NCI-H1092 (cell line): ENCODE data around the gene KCNJ11.

ENCODE experiments used
- DNase-seq: peaks from one replicate; lab custom pipeline; 2025; lab: John Stamatoyannopoulos, UW

The KCNJ11 gene

GRCh38 chr11:17389957-17390649, 1.6 kb upstream of the KCNJ11 start:
- DNase-seq = no peak

- peak; percentile 81 for DNase-seq
Measured at GRCh38 chr11:17389211-17389956, 925 bp upstream of the KCNJ11 start.

GRCh38 chr11:17387811-17388210, 648 bp downstream of the KCNJ11 start:
- no peak for DNase-seq

- no peak for DNase-seq
Measured at GRCh38 chr11:17387254-17387653, 1.2 kb downstream of the KCNJ11 start.

GRCh38 chr11:17386331-17387084, 2.0 kb downstream of the KCNJ11 start:
- peak; percentile 45 for DNase-seq

GRCh38 chr11:17385926-17386325, 2.5 kb downstream of the KCNJ11 start:
- DNase-seq = no peak

- no peak for DNase-seq
Measured at GRCh38 chr11:17385492-17385891, 3.0 kb downstream of the KCNJ11 start.

GRCh38 chr11:17384002-17384511, 4.4 kb downstream of the KCNJ11 start:
- peak; percentile 87 for DNase-seq

DNA sequence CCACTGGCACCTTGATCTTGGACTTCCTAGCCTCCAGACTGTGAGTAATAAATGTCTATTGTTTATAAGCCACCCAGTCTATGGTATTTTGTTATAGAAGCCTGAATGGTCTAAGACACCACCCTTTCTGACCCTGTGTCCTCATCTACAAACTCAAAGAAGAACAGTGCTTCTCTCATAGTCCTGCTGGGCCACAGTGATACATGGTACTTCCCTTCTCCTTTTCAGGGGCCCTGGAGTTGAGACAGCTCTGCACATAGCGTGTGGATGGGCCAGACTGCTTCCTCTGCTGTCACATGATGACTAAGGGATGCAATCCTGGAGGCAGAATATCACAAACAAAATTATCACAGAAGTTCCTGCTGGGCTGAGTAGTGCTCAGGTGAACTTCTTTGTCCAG, 5.0 kb downstream of the KCNJ11 start:
- no peak for DNase-seq

DNA sequence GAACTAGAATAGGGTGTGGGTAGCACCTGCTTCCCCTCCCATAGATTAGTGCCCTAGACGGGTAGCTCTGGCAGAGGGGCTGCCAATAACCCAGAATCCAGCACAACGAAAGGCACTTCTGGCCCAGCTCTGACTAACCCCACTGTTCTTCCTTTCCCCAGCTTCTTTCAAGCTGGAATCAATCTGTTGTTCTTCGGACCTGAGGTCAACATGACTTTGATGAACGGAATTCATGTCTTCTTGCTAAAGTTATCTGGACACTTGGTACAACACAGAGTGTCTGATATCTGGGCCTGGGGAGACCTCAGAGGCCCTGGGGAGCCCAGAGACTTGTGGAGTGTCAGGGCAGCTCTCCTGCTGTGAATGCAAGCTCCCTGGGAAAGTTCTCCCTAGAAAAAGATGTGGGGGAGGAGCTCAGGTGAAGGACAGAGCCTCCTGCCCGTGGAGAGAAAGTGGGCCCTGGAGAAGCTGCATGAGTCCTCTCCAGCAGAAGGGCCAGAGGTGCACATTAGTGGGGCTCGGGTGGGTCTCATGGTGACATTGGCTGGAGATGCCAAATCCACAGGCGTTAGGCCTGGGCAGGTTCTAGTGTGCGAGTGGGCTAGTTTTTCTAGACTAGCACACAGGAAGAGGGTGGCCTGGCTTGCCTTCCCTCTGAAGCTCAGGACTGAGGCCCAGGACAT, 6.3 kb downstream of the KCNJ11 start:
- no peak for DNase-seq

GRCh38 chr11:17381156-17381555, 7.3 kb downstream of the KCNJ11 start:
- no peak for DNase-seq

DNA sequence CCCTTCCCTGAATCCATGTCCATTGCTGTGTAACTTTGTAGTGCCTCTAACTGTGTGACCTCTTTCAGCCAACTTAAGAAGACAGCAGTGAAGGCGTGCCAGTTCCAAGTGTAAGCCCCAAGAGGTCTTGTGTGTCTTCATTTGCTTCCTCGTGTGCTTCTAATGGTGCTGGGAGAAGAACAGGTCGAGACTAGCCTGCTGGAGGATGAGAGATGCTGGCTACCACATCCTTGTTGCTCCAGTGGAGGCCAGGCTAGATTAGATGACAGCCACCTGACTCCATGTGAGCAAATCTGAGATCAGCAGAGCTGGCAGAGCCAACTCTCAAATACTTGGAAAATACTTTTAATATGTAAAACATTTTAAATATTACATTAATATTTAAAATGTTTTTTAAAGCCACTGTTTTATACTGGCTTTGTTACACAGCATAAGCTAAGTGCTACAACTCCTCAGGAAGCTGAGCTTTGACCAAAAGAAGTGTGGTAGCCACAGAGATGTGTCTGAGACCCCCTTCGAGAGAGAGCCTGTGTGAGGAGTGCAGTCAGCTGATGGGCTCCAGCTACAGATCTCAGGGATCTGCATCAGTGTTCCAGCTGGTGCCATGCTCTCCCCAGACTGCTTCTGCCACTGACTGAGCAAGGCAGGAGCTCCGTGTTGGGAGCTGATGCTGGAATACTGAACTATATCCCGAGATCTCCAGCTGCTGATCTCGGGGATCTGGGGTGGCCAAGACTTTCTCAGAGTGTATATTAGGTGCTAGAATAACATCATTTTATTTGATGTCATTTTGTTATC, 8.9 kb downstream of the KCNJ11 start:
- no peak for DNase-seq

DNA sequence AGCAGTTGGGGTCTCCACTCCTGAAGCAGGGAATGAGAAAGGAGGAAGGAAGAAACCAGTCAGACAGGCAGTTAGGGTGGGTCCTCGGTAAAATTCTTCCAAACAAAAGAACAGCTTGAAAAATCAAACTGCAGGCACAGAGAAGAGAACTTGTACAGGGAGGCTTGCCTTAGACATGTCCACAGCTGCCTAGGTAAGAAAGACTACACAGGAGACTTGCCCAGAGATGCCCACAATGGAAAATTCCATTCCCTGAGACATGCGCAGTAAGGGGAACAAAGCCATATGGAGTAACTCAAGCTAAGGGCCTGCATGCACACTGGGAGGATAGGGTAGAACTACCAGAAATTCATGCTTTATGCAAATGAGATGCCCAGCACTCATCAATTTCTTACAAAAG, 9.8 kb downstream of the KCNJ11 start:
- DNase-seq = no peak

DNA sequence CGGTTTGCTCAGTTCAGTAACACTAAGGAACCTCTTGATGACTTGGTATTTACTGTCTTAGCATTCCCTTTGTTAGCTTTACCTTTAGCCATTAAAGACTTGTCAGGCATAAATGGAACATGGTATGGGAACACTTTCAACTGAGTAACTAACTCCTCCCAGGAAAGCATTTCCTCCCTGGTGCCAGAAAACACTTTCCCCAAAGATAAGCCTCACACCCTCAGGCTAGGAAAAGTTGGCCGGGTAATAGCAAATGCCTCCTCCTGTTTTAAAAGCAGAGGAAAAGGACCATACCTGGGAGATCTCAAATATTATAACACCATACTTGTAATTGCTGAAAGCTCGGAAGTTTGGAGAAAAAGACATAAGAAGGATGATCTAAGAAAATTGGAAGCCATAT, 12.0 kb downstream of the KCNJ11 start:
- no peak for DNase-seq

GRCh38 chr11:17375547-17375946, 12.9 kb downstream of the KCNJ11 start:
- DNase-seq = no peak

GRCh38 chr11:17371614-17372013, 16.8 kb downstream of the KCNJ11 start:
- no peak for DNase-seq

DNA sequence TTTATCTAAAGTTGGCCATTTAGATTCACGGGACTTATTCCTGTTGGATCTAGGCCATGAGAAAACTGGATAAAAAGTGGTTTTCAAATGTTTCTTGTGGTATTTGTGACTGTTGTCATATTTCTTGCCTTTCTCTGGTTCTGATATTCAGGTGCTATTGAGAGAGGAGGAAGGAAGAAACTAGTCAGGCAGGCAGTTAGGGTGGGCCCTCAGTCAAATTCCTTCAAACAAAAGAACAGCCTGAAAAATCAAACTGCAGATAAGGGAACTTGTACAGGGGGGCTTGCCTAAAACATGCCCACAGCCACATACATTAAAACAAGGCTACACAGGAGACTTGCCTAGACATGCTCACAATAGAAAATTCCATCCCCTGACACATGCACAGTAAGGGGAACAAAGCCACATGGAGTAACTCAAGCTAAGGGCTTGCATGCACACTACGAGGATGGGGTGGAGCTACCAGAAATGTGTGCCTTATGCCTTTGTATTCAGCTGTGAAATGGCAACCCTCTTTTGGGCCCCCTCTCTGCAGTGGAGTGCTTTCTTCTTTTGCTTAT, 18.7 kb downstream of the KCNJ11 start:
- no peak for DNase-seq

GRCh38 chr11:17369094-17369493, 19.4 kb downstream of the KCNJ11 start:
- no peak for DNase-seq

GRCh38 chr11:17368551-17368950, 19.9 kb downstream of the KCNJ11 start:
- no peak for DNase-seq

DNA sequence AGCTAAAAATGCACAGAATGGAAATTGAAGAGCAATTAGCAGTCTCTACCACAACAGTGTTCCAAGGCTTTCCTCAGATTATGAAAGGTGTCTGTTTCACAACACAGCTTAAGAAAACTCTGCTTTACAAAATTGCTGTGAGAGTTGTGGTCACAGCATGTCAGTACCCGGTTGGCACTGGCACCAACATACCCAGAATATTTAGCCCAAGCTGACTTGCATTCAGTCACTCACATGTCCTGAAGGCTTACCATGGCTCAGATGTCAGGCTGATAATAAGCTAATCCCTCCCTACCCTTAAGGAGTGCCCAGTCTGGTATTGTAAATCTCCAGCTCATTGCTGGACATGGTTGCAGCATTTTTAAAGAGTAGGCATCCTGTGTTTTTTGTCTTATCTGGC, 22.0 kb downstream of the KCNJ11 start:
- no peak for DNase-seq

DNA sequence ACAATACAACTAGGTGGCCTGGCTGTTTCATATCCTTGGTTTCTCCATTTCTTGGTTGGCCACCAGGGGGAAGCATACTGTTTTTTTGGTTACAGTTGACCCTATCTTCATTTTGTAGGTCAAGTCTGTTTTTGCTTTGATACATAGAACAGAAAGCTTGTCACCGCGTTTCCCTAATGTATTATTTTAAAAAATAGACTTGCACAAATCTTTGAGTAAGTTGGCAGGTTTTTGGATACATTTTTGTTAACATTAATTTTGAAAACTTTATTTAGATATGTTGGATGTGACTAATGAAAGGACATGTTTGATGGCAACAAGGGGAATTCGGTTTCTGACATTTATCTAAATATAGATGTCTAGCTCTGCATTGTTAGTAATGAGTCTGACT, 33.9 kb downstream of the KCNJ11 start:
- peak; percentile 41 for DNase-seq
